PC-9 (cell line): ENCODE results near the gene TNFAIP3. TPM values are rescaled to one million over a fixed set of nuclear protein-coding genes. Genes with fewer than 3 reads are reported as not detected.

Source experiments
- BruUV-seq: library from RNA; stranded (reverse); fragments of 400-500 nt; replicated peaks from 2 replicates; lab custom pipeline; 2021; lab: Mats Ljungman, UMichigan
- CTCF ChIA-PET: fragments of 300-600 bp; sonication (Branson Sonifier 250); formaldehyde crosslinking; loops from one replicate; lab custom pipeline; 2022; ENCODE audit warnings: antibody characterized with exemption; lab: Charles Lee
- POLR2A ChIA-PET: fragments of 300-600 bp; sonication (Branson Sonifier 250); formaldehyde crosslinking; loops from one replicate; lab custom pipeline; 2022; ENCODE audit warnings: antibody characterized with exemption; ENCODE audit not compliant: unreplicated experiment; lab: Charles Lee
- DNase-seq, 2 experiments: peaks; one replicate each; pipeline versions ENCODE4 v3.0.0 to v3.0.0-alpha.2; 2015 to 2022; ENCODE audit warnings: mixed read lengths in 1 of 2
- H2AFZ ChIP-seq: fragments of 200-600 bp; sonication (generic); 2 replicates; pipeline ENCODE4 v1.8.1; 2017; ENCODE audit warnings: antibody characterized with exemption
- H3F3A ChIP-seq: fragments of 200-600 bp; sonication (generic); 2 replicates; pipeline ENCODE4 v1.8.1; 2017; ENCODE audit warnings: antibody characterized with exemption, mild to moderate bottlenecking, low read depth; ENCODE audit not compliant: insufficient read depth
- H3K27ac ChIP-seq: fragments of 200-600 bp; sonication (generic); 2 replicates; pipeline ENCODE4 v1.6.1; 2016; ENCODE audit warnings: mixed run types
- H3K27me3 ChIP-seq: fragments of 200-600 bp; sonication (generic); 2 replicates; pipeline ENCODE4 v1.6.1; 2016; ENCODE audit warnings: low read depth, mixed run types; ENCODE audit not compliant: insufficient read depth
- H3K36me3 ChIP-seq: fragments of 200-600 bp; sonication (generic); 2 replicates; pipeline ENCODE4 v1.6.1; 2016; ENCODE audit warnings: low read depth, mixed run types
- H3K4me1 ChIP-seq: fragments of 200-600 bp; sonication (generic); replicated peaks from 2 replicates; pipeline ENCODE4 v1.6.1; 2016; ENCODE audit warnings: mixed run types; ENCODE audit not compliant: insufficient read depth
- H3K4me2 ChIP-seq: fragments of 200-600 bp; sonication (generic); 2 replicates; pipeline ENCODE4 v1.6.1; 2017; ENCODE audit warnings: mixed run types
- H3K4me3 ChIP-seq: fragments of 200-600 bp; sonication (generic); 2 replicates; pipeline ENCODE4 v1.6.1; 2016; ENCODE audit warnings: mixed run types
- H3K79me2 ChIP-seq: fragments of 200-600 bp; sonication (generic); 2 replicates; pipeline ENCODE4 v1.6.1; 2017; ENCODE audit warnings: low read depth, mixed run types
- H3K9me2 ChIP-seq: fragments of 200-600 bp; sonication (generic); 2 replicates; pipeline ENCODE4 v1.8.1; 2017; ENCODE audit warnings: mild to moderate bottlenecking; ENCODE audit not compliant: insufficient read depth
- H3K9me3 ChIP-seq: fragments of 200-600 bp; sonication (generic); 2 replicates; pipeline ENCODE4 v1.8.1; 2016; ENCODE audit warnings: low read depth; ENCODE audit not compliant: insufficient read depth
- H4K20me1 ChIP-seq: fragments of 200-600 bp; sonication (generic); 2 replicates; pipeline ENCODE4 v1.8.1; 2017; ENCODE audit not compliant: insufficient read depth
- EZH2 ChIP-seq: fragments of 200-600 bp; sonication (generic); IDR thresholded peaks from 2 replicates; pipeline ENCODE4 v1.8.0; 2017; ENCODE audit warnings: antibody characterized with exemption, low read depth
- intact Hi-C: fragments of 100-400 bp; cut with micrococcal nuclease; formaldehyde crosslinking; loops from one replicate; pipeline ENCODE4 v1.10.0; 2022; ENCODE audit not compliant: unreplicated experiment
- total RNA-seq: library from RNA; stranded (reverse); gene quantifications from 2 replicates; pipeline ENCODE4 v1.2.3, GENCODE V29; 2021
- TF ChIP-seq, protein P1 (sequence below): fragments of 200-600 bp; sonication (generic); conservative IDR thresholded peaks from 2 replicates; pipeline ENCODE4 v1.6.1; 2017; ENCODE audit warnings: mixed run types, antibody characterized with exemption, mild to moderate bottlenecking, moderate library complexity

The TNFAIP3 gene
- total RNA-seq, 1 experiment from 2014 or later: 7.8 TPM

DNA sequence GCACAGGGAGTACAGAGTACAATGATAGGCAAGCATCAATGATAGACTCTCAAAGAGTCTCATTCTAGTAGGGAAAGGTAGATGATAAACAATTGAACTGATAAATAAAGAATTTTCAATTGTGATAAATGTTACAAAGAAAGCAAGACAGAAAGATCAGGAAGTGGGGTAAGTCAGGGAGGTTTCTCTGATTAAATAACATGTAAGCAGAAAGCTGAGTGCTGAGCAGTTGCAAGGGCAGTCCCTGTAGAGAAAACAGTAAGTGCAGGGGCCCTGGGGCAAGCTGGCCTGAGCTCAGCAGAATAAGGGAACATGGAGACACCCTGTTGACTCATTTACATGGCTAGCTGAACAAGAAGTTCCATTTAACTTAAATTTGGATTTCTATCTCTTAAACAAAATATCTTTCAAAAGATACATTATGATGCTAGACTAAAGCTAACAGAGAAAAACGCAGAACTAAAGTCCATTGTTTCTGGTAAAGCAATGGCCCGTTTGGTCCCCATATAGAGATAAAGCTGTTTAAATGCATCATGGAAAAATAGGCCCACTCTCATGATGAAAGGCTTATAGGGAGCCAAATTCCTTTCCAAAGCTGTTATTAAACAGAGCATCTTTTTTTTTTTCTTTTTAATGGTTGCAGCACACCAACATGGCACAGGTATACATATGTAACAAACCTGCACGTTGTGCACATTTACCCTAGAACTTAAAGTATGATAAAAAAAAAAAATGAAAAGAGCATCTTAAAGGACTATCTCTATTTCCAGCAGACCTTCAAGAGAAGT, 5.3 kb upstream of the TNFAIP3 start:
- POLR2A ChIA-PET: no interaction called here
- no peak for DNase-seq

DNA sequence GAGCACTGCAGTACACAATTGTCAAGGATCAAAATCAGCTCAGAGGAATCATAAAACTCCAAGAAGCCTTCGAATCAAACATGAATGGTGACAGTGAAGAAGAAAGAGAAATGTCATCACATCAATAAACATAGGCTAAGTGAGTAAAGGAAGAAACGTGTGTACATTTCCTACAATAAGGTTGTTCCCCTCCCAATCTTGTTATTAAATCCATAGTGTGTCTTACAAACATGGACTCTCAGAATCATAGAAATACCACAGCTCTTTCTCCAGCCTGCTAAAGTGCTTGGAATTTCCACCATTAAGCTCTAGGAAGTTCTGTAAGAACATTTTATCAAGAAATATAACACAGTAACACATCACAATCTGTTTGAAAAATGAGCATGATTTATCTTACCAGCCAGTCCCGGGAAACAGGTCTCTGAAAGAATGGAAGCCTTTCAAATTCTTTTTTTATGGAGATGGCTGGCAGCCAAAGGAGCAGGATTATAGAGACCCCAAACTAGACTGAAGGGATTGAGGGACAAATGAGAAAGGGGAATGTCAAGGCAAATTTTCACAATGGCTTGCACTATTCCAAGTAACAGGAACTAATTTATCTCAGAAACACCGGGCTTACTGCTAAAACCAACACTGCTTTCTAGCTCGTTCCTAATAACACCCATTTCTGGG, 4.5 kb upstream of the TNFAIP3 start:
- Histone ChIP-seq H3K36me3 (no peaks in the 10 kb centered on the region), H3K9me2 (no peaks in the 10 kb centered on the region; the same call in 1 of the 2 replicates), H3K4me2 (no peak overlapping the region), H4K20me1 (no peaks in the 10 kb centered on the region), H2AFZ (0 out of 2 replicates have a peak overlapping the region, but pooled peaks have one; percentile 1), H3K79me2 (peaks cover 2% of the 10 kb centered on the region), H3K27ac (no peak overlapping the region), H3F3A (peaks cover 11% of the 10 kb centered on the region; the same call in 1 of the 2 replicates), H3K27me3 (no peaks in the 10 kb centered on the region), H3K9me3 (no peaks in the 10 kb centered on the region; the same call in 1 of the 2 replicates), H3K4me3 (no peak overlapping the region), H3K4me1 (peaks cover 19% of the 10 kb centered on the region)
- no peak for DNase-seq
- no TSS peak for BruUV-seq
- intact Hi-C loops: no loop called here
- ChIA-PET CTCF (no interaction called here), POLR2A (interaction anchor here (0.5 kb wide), 1 partner anchor 86 kb away, joined by 11 read pairs; no protein-coding TSS in a partner anchor)
- TF ChIP-seq, protein P1, sequence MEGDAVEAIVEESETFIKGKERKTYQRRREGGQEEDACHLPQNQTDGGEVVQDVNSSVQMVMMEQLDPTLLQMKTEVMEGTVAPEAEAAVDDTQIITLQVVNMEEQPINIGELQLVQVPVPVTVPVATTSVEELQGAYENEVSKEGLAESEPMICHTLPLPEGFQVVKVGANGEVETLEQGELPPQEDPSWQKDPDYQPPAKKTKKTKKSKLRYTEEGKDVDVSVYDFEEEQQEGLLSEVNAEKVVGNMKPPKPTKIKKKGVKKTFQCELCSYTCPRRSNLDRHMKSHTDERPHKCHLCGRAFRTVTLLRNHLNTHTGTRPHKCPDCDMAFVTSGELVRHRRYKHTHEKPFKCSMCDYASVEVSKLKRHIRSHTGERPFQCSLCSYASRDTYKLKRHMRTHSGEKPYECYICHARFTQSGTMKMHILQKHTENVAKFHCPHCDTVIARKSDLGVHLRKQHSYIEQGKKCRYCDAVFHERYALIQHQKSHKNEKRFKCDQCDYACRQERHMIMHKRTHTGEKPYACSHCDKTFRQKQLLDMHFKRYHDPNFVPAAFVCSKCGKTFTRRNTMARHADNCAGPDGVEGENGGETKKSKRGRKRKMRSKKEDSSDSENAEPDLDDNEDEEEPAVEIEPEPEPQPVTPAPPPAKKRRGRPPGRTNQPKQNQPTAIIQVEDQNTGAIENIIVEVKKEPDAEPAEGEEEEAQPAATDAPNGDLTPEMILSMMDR: no peak
- TF ChIP-seq EZH2: no peak

More for the DNA sequence above, 5.3 kb upstream of the TNFAIP3 start:
- peaks cover 19% of the 10 kb centered on the region for H3K4me1 ChIP-seq
- no peak overlapping the region for H3K4me3 ChIP-seq
- BruUV-seq: no TSS peak
- H3K4me2 ChIP-seq: no peak overlapping the region
- H3K27ac ChIP-seq: no peak overlapping the region
- H3F3A ChIP-seq: peaks cover 11% of the 10 kb centered on the region; the same call in 1 of the 2 replicates
- no peaks in the 10 kb centered on the region for H3K79me2 ChIP-seq
- CTCF ChIA-PET: no interaction called here
- no peaks in the 10 kb centered on the region for H3K27me3 ChIP-seq
- no peaks in the 10 kb centered on the region; the same call in 1 of the 2 replicates for H3K9me3 ChIP-seq
- no peaks in the 10 kb centered on the region for H4K20me1 ChIP-seq
- H3K36me3 ChIP-seq: no peaks in the 10 kb centered on the region
- no peak overlapping the region for H2AFZ ChIP-seq
- no peaks in the 10 kb centered on the region; the same call in 1 of the 2 replicates for H3K9me2 ChIP-seq
- TF ChIP-seq, protein P1: no peak
- TF ChIP-seq EZH2: no peak
- intact Hi-C loops: no loop called here

DNA sequence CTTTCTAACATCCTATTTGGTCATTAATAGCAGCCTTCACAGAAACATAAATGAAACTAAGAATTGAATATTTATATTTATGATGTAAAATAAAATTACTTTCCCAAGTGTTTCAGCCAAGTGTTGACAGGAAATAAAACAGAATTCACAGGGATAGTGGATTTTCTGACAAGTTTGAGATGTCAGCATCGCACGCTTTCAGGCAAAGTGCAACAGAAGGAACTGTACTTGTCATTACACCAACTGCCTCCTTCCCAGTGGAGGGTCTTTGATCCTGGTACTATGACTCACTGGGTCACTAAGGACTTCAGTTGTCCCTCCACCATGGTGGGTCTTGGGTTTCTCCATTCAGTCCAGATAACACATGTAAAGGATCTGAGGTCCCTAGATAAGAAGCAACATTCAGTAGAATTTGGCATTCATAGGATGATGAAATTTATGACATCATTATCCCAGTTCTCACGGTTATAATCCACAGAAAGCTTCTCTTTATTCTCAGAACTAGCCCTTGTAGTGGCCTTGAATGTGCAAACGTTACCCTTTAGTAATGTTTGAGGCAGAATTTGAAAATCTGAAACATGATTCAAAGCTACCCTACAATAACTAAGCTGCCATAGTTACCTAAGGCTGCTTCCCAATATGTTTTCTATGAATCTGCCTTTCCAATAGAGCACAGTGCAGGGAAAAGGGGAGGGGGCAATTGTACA, 3.8 kb upstream of the TNFAIP3 start:
- H3K27ac ChIP-seq: no peak overlapping the region
- no peak for DNase-seq
- no peaks in the 10 kb centered on the region for H4K20me1 ChIP-seq
- no peak overlapping the region for H3K4me2 ChIP-seq
- TF ChIP-seq EZH2: no peak
- TF ChIP-seq, protein P1: no peak
- POLR2A ChIA-PET: interaction anchor here (0.5 kb wide), 1 partner anchor 85 kb away, joined by 11 read pairs; no protein-coding TSS in a partner anchor
- intact Hi-C loops: no loop called here
- CTCF ChIA-PET: no interaction called here
- H2AFZ ChIP-seq: no peak overlapping the region
- no peaks in the 10 kb centered on the region; the same call in 1 of the 2 replicates for H3K9me3 ChIP-seq
- BruUV-seq: no TSS peak
- H3K36me3 ChIP-seq: no peaks in the 10 kb centered on the region
- H3K27me3 ChIP-seq: no peaks in the 10 kb centered on the region
- H3K9me2 ChIP-seq: no peaks in the 10 kb centered on the region; the same call in 1 of the 2 replicates
- peaks cover 11% of the 10 kb centered on the region; the same call in 1 of the 2 replicates for H3F3A ChIP-seq
- no peak overlapping the region for H3K4me3 ChIP-seq
- H3K4me1 ChIP-seq: peaks cover 21% of the 10 kb centered on the region
- peaks cover 9% of the 10 kb centered on the region for H3K79me2 ChIP-seq
